VCaP (cell line): ENCODE measurements around the gene STXBP5.

ENCODE experiments used
- H3K27ac ChIP-seq: fragments of 450-650 bp; 2 replicates; pipeline ENCODE4 v1.5.1; 2017
- CTCF ChIP-seq: fragments of 450-650 bp; conservative IDR thresholded peaks from 2 replicates; pipeline ENCODE4 v1.5.1; 2017; ENCODE audit warnings: mild to moderate bottlenecking, moderate library complexity

The STXBP5 gene

GRCh38 chr6:147400968-147401367, 196.8 kb downstream of the STXBP5 start:
- no peak for TF ChIP-seq CTCF
- H3K27ac ChIP-seq = no peak overlapping the region

- TF ChIP-seq CTCF = no peak
- H3K27ac ChIP-seq = no peak overlapping the region
Observed at GRCh38 chr6:147401779-147402178, 197.6 kb downstream of the STXBP5 start.

GRCh38 chr6:147406783-147407182, 202.6 kb downstream of the STXBP5 start:
- TF ChIP-seq CTCF = no peak
- H3K27ac ChIP-seq = no peak overlapping the region

- no peak for TF ChIP-seq CTCF
- no peak overlapping the region for H3K27ac ChIP-seq
Observed at GRCh38 chr6:147407571-147407970, 203.4 kb downstream of the STXBP5 start.

GRCh38 chr6:147416622-147417021, 212.4 kb downstream of the STXBP5 start:
- TF ChIP-seq CTCF = no peak

GRCh38 chr6:147417954-147418353, 213.7 kb downstream of the STXBP5 start:
- TF ChIP-seq CTCF = no peak
- H3K27ac ChIP-seq = no peak overlapping the region

More at GRCh38 chr6:147416622-147417021, 212.4 kb downstream of the STXBP5 start:
- no peak overlapping the region for H3K27ac ChIP-seq

- no peak for TF ChIP-seq CTCF
Observed at GRCh38 chr6:147418523-147418922, 214.3 kb downstream of the STXBP5 start.

GRCh38 chr6:147421903-147422302, 217.7 kb downstream of the STXBP5 start:
- H3K27ac ChIP-seq = no peak overlapping the region
- TF ChIP-seq CTCF = no peak

More at GRCh38 chr6:147418523-147418922, 214.3 kb downstream of the STXBP5 start:
- H3K27ac ChIP-seq = no peak overlapping the region
